GM18867 (cell line): ENCODE results near the gene MCU.

Source experiments
- ATAC-seq: cut with Tn5 transposase; IDR thresholded peaks from one replicate; pipeline ENCODE4 v1.9.1; 2021; ENCODE audit warnings: mild to moderate bottlenecking, moderate library complexity; ENCODE audit not compliant: unreplicated experiment

MCU gene

DNA sequence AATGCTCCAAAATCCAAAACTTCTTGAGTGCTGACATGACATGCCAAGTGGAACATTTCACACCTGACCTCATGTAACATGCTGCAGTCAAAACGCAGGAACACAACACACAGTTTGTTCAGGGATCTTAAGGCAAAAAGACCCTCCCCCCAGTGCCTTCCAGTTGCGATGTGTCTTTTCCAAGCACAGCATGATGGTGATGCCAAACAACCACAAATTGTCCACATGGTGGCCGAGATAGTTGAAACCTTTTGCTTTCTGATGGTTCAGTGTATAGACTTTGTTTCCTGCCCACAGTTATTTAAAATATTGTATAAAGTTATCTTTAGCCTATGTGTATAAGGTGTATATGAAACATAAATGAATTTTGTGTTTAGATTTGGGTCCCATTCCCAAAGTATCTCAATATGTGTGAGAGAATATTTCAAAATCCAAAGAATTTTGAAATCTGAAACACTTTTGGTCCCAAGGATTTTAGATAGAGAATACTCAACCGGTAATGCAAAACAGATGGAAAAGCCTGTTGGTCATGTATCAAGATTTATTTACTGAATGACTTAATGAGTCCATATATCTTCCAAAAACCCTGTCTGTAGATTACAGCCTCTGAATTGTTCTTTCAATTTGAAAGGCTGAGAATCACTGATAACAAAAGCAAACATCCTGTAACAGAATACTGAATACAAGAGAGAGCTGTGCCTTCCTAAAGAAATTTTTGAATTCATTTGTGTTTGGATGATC is 108.2 kb downstream of the MCU start:
- ATAC-seq, result no peak

DNA sequence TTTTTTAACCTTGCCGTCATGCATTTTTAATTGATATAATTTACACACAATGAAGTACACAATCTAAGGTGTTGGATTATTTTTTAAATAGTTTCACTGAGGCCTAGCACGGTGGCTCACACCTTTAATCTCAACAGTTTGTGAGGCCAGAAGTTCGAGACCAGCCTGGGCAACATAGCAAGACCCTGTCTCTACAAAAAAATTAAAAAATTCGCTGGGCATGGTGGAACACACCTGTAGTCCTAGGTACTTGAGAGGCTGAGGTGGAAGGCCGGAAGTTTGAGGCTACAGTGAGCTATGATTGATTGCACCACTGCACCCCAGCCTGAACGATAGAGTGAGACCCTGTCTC is 108.8 kb downstream of the MCU start:
- ATAC-seq, result no peak

DNA sequence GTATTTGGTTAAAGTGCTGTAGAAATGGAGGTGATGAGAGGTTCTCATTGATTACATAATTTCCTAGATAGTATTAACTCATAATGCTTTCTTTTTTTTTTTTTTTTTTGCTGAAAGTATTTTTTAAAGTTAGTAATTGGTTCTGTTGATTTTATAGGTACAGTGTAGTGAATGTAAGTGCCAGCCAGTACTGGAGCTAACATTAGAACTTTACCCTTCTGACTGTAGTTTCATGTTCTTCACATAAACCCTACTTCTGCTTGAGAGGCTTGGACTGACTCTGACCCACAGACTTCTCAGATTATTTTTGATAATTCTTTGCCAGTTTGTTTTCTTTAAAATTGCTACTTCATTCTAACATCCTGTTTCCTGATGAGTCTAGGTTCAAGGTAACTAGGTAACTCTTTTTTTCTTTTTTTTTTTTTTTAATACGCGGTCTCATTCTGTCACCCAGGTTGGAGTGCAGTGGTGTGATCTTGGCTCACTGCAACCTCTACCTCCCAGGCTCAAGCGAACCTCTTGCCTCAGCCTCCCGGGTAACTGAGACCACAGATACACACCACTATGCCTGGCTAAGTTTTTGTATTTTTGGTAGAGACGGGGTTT is 109.4 kb downstream of the MCU start:
- no peak for ATAC-seq

DNA sequence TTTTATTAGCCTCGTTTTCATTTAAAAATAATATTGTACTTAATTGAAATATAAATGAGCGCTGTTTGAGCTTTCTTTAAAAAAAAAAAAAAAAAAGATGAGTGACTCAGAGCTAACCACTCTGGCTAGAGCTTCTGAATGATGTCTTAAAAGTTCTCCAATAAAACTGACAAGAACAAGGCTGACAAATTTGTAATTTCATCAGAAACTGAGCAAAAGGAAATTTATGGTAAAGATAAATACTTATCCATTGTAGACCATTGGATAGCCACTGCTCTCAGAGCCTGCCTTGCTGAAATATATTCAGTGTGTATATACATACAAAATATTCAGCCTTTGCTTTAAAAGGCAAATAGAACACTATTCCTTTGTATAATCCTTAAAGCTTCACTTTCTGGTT is 110.4 kb downstream of the MCU start:
- ATAC-seq, result no peak

DNA sequence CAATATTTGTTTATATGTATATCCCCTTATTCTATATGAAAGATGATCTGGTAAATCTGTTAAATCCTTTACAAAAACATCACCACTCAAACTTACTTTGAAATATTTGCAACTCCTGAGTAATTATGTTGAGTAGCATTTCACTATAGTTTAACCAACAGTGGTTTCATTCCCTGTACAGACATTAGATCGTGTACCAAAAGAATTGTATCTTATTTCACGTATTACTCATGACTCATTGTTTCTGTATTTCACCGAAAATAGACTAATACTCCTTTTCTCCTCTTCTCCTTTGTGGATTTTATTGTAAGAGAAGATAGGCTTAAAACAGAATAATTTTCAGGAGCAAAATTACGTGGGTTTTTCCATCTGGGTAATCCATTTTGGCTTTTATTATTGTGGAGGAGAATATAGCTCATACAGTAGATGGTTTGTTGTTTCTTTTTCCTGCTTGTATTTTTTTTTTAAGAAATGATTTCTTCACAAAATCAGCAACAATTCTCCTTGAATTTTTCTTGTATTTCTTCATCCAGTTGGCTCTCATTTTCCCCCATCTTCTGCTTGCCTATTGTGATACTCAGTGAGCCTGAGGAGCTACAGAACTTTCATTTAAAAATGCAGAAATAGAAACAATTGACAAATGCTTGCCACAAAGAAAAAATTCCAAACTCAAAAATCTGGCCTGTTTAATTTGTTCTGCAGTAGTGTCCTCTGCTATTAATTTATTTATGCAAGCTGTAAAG is 111.0 kb downstream of the MCU start:
- no peak for ATAC-seq

DNA sequence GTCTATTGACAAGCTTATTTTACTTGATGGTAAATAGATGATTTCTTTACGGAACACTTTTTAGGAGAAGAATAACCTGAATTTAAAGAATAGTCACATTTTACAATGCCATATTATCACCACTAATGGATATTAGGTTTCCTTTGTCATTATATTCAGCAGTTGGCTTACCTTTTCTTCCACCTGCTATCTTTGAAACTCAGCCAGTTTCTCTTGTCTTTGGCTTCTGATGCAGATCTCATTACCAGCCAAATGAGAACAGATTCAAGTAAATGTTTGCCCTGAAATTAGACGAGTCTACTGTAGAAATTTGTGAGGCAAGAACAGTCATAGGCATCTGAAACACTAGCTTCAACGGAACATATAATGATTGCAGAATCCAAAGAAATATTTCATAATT is 116.1 kb downstream of the MCU start:
- no peak for ATAC-seq

DNA sequence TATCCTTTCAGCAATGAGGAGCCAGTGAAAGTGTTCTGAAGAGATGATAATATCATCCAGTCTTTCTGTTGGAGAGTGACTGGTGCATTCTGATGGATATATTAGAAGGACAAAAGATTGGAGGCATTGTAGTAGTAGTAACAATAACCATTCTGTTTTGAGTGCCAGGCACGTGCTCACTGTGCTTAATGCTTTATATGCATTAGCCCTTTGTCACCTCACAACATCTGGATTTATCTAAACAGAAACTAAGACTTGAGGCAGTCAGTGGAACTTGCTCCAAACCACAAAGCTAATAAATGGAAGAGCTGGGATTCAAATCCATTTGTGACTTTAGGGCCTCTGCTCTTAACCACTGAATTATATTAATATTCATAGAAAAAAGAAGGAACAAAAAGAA is 117.1 kb downstream of the MCU start:
- ATAC-seq, result no peak

DNA sequence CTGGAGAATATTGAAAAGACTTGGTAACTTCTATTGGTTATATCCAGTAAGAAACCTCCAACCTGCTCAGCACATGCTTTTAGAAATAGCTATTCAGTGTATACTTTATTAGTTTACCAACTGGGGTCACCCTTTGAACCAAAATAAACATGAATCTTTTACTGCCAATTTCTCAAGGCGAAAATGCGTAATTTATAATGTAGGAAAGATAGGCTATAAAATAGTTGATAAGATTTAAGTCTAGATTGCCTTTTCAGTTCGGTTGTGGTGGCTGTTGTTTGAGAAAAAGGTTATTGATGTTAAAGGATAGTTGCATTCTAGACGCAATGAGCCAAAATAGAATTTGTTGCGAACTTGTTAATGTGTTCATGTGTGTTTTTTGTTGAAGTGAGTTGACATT is 119.0 kb downstream of the MCU start:
- ATAC-seq, result no peak

DNA sequence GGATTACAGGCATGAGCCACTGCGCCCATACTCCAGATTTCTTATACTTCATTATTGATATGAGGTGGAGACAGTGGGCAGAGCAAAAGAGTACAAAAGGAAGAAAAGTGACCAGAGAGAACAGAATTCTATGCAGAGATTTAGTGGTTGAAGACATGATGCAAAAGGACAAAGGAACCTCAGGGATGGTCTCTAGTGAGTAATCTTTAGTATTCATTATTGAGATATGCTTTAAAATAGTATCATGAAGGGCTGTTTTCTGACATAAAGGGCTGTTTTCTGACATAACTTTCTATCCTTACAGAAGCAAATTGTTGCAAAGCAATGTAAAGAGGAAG is 120.4 kb downstream of the MCU start:
- no peak for ATAC-seq

DNA sequence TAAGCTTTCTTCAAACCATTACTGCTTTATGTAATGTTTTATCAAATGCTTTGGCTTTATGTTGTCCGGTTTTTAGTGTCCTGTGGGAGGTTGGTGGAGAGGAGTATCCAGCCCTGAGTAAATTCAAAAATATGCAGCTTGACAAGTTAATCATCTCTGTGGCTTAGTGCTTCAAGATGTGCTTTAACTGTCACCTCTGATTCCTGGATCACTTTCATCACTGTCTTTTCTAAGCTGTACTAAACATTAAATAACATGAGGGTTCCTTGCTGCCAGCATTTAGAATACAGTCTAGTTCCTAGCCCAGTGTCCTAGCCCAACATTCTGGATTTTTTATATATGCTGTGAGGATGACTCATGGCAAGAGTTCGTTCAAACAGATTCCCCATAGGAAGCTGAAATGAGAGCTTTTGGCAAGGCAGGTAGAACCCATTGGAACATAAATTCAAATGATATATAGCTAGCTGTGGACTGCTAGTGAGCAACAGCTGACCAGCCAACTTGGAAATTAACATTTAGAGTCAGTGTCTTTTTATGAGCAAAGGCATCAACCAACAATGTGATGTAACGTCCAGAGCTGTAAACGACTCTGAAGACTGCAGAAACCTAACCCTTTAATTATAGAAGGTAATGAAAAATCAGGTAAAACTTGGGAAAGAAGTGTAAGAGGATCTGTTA is 120.9 kb downstream of the MCU start:
- ATAC-seq, result no peak

DNA sequence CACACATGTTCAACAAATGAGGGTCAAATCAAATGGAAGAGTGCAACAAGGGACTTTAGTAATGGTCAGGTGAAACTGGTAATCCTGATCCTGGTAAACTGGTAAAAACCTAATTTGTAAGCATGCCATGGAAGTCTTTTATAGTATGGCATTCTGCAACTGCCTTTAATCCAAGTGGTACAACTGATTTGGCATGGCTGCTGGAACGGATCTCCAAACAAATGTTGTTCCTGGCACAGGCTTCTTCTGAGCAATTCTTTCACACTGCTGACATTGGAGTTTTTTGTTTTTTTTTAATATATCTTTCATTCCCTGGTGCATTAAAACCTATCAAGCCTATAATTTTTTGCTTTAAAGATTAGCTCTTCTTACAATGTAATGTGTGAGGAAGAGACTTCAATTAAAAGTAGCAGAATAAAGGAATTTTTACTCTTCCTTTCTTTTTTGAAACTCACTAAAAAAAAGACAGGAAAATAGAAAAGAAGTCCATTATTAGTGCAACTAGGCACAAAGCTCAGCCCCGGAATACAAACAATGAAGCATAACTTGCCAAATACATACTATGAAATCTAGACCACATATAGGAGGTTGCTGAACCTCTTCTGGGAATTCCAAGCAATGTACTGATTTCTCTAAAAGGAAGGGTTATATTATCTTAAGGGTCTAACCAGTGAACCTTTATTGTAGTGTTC is 122.3 kb downstream of the MCU start:
- no peak for ATAC-seq

DNA sequence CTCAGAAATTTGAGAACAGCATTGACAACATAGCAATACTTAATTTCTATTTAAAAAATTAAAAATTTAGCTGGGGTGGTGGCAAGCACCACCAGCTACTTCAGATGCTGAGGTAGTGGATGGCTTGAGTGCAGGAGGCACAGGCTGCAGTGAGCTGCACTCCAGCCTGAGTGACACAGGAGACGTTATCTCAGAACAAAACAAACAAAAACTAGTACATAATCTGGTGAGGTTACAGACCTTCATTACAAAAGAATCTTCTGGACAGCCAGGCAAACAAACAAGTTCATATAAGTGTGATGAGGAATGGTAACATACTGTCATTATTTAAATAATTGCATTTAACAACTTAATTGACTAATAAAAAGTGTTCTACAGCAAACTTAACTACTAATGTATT is 124.6 kb downstream of the MCU start:
- no peak for ATAC-seq

DNA sequence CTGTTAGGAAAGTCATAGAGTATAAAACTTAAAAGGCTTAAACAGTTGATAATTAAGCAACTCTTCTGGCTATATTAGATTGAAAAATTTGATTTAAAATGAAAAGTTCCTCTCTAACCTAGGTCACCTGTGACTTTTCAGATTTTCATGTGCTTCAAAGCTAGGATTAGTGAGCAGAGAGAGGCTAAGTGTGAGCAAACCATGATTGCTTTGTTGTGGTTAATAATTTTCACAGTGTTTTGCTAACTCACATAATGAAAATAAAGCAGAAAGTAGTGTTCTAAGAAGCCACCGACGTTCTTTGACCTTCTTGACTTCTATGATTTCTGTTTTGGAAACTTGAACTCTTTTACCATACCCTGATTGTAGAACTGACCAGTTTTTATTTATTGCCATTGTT is 126.1 kb downstream of the MCU start:
- ATAC-seq, result no peak

DNA sequence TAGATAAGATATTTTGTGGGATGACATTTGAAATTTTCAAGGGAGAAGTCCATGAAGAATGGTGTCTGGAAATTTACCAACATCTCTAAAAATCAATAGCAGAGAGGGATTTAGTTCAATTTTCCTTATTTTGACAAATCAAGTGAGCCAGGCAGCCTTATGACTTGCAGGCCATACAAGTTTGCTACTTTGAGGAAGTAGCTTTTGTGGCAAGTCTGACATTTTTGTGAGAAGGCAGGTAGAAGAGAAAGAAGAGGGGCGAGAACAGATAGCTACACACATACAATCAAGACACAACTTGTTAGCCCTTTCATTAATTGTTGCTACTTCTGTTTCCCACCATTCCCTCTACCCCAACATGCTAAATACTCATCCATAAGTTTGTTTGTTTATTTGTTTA is 127.1 kb downstream of the MCU start:
- ATAC-seq, result no peak

DNA sequence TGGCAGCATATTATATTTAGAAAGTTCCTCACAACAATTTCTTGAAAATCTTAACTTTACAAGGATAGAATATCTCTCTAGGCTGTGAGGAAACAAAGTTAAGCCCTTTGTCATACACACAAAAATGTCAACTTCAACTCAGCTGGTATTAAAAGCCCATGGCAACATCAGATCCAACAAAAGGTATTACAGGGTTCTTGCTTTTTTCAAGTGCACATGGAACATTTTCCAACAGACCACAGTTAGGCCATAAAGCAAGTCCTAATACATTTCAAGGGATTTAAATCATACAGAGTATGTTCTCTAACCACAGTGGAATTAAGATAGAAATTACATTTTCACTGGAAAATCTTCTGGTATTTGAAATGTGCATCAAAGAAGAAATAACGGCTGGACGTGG is 129.7 kb downstream of the MCU start:
- ATAC-seq, result no peak

DNA sequence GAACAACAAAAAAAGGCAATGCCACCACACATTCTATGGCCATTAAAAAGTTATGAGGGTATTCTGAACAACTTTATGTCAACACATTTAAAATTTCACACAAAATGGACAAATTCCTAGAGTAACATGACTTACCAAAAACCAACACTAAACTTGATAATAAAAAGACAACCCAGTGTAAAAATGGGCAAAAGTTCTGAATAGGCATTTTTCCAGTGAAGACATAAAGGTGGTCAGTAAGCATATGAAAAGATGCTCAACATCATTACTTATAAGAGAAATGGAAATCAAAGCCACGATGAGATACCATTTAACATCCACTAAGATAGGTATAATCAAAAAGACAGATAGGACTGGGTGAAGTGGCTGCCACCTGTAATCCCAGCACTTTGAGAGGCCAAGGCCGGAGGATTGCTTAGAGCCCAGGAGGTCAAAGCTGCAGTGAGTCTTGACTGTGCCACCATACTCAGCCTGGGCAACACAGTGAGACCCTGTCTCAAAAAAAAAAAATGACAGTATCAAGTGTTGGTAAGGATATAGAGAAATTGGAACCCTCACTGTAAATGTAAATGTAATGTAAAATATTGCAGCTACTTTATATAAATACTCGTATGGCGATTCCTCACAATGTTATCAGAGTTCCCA is 130.5 kb downstream of the MCU start:
- no peak for ATAC-seq

DNA sequence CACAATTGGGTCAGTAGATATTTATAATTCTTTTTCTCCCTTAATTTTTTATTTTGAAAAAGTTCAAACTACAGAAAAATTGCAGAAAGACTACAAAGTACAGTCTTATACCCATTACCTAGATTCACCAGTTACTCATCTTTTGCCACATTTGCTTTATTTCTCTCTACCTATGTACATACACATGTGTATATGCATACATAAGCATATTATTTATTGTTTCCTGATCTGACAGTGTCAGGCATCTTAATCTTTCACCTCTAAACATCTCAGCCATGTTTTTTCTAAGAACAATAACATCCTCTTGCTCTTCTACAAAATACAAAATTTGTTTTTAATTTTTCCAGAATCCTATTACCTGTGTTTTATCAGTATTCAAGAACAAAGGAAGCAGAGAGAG is 133.2 kb downstream of the MCU start:
- ATAC-seq, result no peak

DNA sequence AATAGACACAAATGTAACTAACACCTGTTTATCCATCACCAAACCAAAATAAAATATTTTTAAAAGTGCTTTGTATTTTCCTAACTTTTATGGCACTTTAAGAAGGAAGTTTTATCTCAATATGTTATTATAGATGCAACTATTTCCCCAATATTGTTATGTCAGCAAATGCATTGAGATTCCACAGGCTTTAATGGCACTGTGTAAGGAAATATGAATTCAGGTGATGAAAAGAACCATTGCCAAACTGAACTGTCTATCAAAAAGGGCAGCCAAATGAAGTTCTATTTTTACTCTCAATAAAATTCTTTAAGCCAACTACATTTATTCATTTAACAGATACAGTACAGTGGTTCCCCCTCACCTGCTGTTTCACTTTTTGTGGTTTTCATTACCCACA is 134.4 kb downstream of the MCU start:
- no peak for ATAC-seq

DNA sequence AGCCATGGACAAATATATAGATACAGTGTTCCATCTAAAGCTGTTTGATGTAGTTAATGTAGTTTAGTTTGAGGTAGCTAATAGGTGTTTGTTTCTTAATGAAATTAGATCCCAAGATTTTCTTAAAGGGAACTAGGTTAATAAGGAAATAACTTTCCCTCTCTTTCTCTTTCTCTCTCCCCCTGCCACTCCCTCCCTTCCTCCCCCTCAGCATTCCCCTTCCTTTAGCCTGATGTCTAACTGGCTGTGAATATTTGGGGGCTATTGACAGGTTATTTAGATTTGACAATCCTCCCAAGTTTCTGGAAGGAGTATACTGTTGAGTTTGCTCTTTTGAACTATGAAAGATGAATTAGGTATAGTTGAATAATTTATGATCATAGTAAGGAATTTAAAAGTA is 136.4 kb downstream of the MCU start:
- ATAC-seq, result no peak

DNA sequence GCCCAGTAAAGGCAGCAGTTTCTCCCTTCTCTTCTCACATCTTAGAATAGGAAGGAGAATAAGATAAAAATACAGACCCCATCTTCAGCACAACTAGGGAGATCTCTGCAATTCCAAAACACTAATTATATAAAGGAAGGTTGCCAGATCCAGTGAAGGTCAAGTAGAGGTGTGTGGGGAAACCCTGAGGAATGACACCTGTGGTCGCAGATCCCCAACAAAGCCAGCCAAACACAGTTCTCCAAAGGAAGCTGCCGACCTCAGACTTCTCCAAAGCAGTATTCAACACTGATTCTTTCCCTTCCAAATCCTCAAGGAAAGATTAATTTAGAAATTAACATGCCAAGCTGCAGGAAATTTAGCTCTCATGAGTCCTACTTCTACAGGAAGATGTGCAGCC is 138.7 kb downstream of the MCU start:
- ATAC-seq, result no peak
